ENCODE measurements around the gene ZSCAN16. TPM values are rescaled to one million over a fixed set of nuclear protein-coding genes. Genes with fewer than 3 reads are reported as not detected.

Gene ZSCAN16
- total RNA-seq, 1 donor from 2014 or later = 2.8 TPM

DNA sequence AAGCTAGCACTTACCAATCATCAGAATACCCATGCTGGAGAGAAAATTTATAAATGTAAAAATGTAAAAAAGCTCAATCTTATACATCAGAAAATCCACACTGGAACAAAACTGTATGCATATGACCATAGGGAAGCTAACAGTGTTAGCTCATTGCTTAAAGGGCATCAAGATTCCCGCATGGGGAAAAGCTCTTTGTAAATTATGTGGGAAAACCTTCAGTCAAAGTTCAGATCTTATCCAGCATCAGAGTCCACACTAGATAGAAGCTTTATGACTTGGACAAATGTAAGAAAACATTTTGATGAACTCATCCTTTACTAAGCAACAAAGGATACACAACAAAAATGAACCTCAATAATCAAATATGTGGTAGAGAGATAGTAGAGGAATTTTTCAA is 52.0 kb downstream of the ZSCAN16 start:
- DNase-seq = no peak

Other genes starting within 250 kb of the ZSCAN16 start
- gene OR2B2, start 212.2 kb upstream of the ZSCAN16 start, total RNA-seq = not detected
- not detected for gene OR2B6, start 167.4 kb upstream of the ZSCAN16 start, total RNA-seq
- gene ZNF165, start 44.0 kb upstream of the ZSCAN16 start, total RNA-seq = 1.3 TPM
- 18.1 TPM for gene ZKSCAN8, start 17.3 kb downstream of the ZSCAN16 start, total RNA-seq
- 9.9 TPM for gene ZSCAN9, start 100.7 kb downstream of the ZSCAN16 start, total RNA-seq
- gene ZKSCAN4, start 127.7 kb downstream of the ZSCAN16 start, total RNA-seq = 4.5 TPM
- gene NKAPL, start 134.7 kb downstream of the ZSCAN16 start, total RNA-seq = 0.79 TPM
- gene ZSCAN26, start 142.5 kb downstream of the ZSCAN16 start, total RNA-seq = 15.3 TPM
- 3.0 TPM for gene PGBD1, start 157.0 kb downstream of the ZSCAN16 start, total RNA-seq
- gene ZSCAN31, start 211.5 kb downstream of the ZSCAN16 start, total RNA-seq = 10.1 TPM
- gene ZKSCAN3, start 225.3 kb downstream of the ZSCAN16 start, total RNA-seq = 4.7 TPM